ELF-1 (cell line): ENCODE measurements around the gene ZMPSTE24.

Source experiments
- DNase-seq: peaks from one replicate; pipeline ENCODE4 v3.0.0-alpha.2; 2016; ENCODE audit warnings: low read depth, low spot score

Gene ZMPSTE24

GRCh38 chr1:40258445-40258769 is 371 bp downstream of the ZMPSTE24 start:
- DNase-seq: no peak

GRCh38 chr1:40264354-40264781 is 6.3 kb downstream of the ZMPSTE24 start:
- DNase-seq: no peak

DNA sequence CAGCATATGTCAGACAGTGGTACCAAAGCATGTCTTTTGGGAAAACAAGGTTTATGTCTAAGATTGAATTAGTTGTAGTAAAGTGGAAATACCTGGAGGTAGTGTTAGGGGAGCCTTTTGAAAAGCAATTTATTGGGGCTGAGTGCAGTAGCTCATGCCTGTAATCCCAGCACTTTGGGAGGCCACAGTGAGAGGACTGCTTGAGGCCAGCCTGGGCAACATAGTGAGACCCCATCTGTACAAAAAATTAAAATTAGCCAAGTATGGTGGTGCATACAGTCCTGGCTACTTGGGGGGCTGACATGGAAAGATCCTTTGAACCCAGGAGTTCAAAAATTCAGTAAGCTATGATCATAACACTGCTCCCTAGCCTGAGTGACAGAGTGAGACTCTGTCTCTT is 7.3 kb downstream of the ZMPSTE24 start:
- no peak for DNase-seq

DNA sequence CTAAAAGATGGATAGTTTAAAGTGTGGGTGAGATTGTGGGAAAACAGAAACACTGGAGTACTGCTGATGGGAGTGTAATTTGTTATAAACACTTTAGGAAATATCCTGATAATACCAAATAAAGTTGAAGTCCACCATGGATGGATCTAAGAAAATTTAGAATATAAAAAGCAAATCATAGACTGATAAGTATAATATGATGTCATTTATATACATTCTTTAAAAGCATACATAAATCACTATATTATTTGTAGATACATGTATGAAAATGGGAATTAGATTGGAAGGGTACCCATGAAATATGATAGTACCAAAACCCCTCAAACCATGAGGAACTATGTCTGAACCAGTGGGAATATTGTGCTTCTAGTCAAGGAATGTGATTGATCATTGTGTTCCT is 7.9 kb downstream of the ZMPSTE24 start:
- DNase-seq: no peak

GRCh38 chr1:40266786-40267535 is 8.9 kb downstream of the ZMPSTE24 start:
- no peak for DNase-seq

DNA sequence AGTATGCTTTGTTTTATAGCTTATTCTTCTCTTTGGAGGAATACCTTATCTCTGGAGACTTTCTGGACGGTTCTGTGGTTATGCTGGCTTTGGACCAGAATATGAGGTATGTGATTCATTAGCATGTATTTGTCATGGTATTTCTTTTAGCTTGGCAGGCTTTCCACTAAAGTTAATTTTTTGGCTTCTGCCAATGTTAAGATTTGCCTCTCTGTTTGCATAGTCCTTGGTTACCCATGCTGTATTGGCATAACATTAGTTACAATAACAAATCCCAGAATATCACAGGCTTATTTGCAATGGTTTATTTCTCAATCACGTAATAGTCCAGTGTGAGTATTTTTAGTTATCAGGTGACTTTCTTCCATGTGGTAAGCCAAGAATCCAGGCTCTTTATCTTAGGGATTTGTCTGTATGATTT is 9.7 kb downstream of the ZMPSTE24 start:
- no peak for DNase-seq

DNA sequence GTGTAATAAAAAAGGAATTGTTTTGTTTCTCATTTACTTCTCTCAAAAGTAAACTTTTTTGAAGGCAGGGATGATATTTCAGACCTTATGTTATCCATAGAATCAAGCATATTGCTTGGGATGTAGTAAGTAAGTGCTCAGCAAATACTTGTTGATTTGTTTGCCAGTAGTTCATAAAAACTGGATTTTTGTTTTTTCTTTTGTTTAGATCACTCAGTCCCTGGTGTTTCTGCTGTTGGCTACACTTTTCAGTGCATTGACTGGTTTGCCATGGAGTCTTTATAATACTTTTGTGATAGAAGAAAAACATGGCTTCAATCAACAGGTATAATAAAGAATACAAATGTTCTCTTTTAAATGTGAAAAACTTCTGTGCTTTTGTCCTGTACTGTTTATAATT is 10.2 kb downstream of the ZMPSTE24 start:
- DNase-seq: no peak

- DNase-seq: no peak
Observed at GRCh38 chr1:40270152-40270834, 12.3 kb downstream of the ZMPSTE24 start.

DNA sequence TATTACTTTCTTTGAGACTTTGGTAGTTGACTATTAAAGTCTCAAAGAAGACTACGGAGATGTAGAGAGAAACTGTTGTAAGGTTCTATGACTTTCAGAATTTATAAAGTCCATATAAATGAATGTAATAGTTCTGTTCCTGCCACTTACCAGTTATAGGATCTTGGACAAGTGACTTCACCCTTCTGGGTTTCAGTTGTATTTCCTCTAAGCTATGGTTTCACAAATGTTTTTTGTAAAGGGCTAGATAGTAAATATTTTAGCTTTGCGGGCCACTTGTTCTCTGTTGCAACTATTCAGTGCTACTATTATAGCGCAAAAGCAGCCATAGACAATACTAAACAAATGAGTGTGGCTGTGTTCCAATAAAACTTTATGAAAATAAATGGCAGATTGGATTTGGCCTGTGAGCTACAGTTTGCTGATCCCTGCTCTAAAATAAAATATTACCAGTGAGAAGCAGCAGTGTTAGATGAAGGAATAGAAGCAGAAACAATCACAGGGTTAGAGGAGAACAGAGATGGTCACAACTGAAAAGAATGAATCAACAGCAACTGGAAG is 14.7 kb downstream of the ZMPSTE24 start:
- no peak for DNase-seq

GRCh38 chr1:40273547-40274166 is 15.6 kb downstream of the ZMPSTE24 start:
- no peak for DNase-seq

- DNase-seq: no peak
Observed at GRCh38 chr1:40274331-40274730, 16.3 kb downstream of the ZMPSTE24 start.

- no peak for DNase-seq
Observed at GRCh38 chr1:40276122-40276521, 18.1 kb downstream of the ZMPSTE24 start.

- DNase-seq: no peak
Observed at GRCh38 chr1:40281853-40282252, 23.8 kb downstream of the ZMPSTE24 start.

- no peak for DNase-seq
Observed at GRCh38 chr1:40291293-40291692, 33.3 kb downstream of the ZMPSTE24 start.

- DNase-seq: no peak
Observed at GRCh38 chr1:40299366-40300248, 41.6 kb downstream of the ZMPSTE24 start.

DNA sequence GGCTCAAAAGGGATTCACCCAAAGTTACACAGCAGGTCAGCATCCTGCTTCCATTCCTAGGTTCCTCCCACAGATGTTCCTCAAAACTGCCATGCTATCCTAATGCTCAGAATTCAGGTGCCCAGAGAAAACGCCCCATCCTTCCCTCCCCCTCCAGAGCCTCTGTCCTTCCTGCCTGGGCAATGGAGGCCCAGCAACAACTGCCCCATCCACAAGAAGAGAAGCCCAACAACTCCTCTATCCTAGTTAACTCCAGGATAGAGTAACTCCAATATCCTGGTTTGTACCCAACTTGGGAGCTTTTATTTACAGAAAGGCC is 42.2 kb downstream of the ZMPSTE24 start:
- no peak for DNase-seq

DNA sequence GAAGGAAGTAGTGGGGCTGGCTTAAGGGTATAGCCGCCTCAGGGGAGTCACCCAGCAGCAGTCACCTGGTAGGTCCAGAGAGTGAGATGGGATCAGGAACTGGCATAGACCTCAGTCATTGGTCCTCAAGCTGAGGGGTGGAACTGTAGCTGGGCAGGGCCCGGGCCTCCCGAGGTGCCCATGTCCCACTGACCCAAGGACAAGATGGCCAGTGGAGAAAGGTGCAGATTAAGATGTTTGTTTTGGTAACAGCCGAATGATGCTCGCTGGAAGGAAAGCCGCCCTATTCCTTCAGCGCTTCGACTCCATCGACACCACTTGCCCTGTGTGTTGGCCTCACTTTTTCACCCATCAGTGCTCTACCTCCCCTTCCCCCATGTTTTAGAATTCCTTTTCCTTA is 42.6 kb downstream of the ZMPSTE24 start:
- no peak for DNase-seq

GRCh38 chr1:40301066-40301465 is 43.0 kb downstream of the ZMPSTE24 start:
- no peak for DNase-seq

GRCh38 chr1:40301541-40302299 is 43.7 kb downstream of the ZMPSTE24 start:
- DNase-seq: no peak

GRCh38 chr1:40302475-40302874 is 44.4 kb downstream of the ZMPSTE24 start:
- no peak for DNase-seq
